Measurements from ENCODE around the gene NANOGP8.

DNA sequence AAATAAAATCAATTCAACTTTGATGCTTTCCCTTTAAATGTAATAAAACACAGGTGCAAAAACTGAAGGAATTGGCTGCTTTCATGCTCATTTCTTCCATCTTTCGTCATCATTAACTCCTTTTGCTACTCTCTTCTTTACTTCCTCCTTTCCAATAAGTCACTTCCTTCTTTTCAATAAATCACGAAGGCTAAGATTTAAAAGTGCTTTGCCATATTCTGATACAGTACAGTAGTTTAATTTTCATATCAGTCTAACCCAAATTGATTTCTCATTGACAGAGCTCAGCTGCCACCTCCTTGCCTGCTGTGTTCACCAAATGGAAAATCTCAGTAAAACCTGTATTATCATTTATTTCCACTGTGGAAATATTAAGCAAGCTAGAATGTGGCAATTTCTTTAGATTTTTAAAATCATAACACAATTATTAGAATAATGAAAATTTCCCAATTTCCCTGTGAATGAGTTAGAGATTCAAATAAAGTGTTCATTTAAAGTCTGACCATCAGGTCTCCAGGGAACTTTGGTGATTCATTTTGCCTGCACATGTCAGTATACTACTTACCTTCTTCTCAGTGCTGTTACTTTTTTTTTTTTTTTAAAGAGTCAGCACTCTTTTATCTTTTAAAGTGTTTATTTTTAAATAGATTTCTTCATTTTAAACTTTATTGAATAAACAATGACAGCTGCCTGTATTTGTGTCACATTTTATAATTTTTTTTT, 41.6 kb downstream of the NANOGP8 start:
- TF ChIP-seq, protein P1, sequence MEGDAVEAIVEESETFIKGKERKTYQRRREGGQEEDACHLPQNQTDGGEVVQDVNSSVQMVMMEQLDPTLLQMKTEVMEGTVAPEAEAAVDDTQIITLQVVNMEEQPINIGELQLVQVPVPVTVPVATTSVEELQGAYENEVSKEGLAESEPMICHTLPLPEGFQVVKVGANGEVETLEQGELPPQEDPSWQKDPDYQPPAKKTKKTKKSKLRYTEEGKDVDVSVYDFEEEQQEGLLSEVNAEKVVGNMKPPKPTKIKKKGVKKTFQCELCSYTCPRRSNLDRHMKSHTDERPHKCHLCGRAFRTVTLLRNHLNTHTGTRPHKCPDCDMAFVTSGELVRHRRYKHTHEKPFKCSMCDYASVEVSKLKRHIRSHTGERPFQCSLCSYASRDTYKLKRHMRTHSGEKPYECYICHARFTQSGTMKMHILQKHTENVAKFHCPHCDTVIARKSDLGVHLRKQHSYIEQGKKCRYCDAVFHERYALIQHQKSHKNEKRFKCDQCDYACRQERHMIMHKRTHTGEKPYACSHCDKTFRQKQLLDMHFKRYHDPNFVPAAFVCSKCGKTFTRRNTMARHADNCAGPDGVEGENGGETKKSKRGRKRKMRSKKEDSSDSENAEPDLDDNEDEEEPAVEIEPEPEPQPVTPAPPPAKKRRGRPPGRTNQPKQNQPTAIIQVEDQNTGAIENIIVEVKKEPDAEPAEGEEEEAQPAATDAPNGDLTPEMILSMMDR (IDR thresholded peaks at IDR 0.05; ENCODE audit: low read length), result no peak
- no peak for TF ChIP-seq EZH2 (IDR thresholded peaks at IDR 0.05; ENCODE audit: borderline replicate concordance, low read length)
